GM10266 (cell line): Measurements from ENCODE around the gene NTM.
"Not testable (repeated sequence)": the region's sequence is repeated elsewhere in the genome, so short reads cannot be mapped to it uniquely, and the experiment has no call there.

Experiments used
- DNase-seq: peaks from one replicate; pipeline ENCODE4 v3.0.0; 2012; ENCODE audit errors: extremely low spot score
- TF ChIP-seq, protein P1 (sequence below): IDR thresholded peaks from 2 replicates; pipeline ENCODE4 v1.5.1; 2012; ENCODE audit warnings: mild to moderate bottlenecking, low read depth; ENCODE audit not compliant: control insufficient read depth, insufficient read depth; ENCODE audit errors: missing control alignments

NTM gene

DNA sequence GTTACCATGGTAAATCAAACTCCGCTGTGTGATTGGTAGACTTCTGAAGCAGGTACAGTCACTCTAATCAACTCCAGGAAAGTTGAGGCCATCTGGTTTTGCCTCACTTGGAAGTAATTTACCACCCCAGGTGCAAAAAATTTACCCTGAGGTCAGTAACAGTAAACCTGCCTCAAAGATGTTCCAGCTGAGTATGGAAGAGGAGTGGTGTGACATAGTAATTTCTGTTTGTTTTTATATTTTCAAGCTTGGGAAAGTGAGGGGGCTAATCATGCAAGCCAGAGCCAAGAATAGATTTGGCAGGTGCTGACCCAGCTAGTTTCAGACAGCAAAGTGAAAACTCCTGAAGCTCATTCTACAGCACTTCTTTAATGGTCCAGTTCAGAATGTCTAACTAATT is 691.6 kb downstream of the NTM start:
- DNase-seq: no peak
- TF ChIP-seq, protein P1, sequence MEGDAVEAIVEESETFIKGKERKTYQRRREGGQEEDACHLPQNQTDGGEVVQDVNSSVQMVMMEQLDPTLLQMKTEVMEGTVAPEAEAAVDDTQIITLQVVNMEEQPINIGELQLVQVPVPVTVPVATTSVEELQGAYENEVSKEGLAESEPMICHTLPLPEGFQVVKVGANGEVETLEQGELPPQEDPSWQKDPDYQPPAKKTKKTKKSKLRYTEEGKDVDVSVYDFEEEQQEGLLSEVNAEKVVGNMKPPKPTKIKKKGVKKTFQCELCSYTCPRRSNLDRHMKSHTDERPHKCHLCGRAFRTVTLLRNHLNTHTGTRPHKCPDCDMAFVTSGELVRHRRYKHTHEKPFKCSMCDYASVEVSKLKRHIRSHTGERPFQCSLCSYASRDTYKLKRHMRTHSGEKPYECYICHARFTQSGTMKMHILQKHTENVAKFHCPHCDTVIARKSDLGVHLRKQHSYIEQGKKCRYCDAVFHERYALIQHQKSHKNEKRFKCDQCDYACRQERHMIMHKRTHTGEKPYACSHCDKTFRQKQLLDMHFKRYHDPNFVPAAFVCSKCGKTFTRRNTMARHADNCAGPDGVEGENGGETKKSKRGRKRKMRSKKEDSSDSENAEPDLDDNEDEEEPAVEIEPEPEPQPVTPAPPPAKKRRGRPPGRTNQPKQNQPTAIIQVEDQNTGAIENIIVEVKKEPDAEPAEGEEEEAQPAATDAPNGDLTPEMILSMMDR: no peak

DNA sequence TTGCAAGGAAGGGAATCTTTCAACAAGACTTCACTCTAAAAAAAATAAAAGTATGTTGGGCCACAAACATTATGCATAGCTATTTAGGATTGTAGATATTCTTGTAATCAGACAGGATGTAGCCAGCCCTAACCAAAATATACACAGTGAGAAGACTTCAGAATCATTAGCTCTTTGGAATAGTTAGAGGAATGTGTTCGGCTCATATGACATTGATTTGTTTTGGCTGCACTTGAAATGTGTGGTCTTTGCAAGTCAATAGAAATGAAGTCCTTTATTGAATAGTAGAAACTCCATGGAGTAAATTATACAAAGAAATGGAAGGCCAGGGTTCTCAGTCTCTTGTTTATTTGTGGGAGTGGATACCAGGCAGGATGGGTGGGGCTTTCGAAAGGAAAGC is 692.1 kb downstream of the NTM start:
- TF ChIP-seq, protein P1: no peak

GRCh38 chr11:132064987-132065620 is 694.7 kb downstream of the NTM start:
- no peak for DNase-seq
- TF ChIP-seq, protein P1: no peak

More for the DNA sequence above, 692.1 kb downstream of the NTM start:
- no peak for DNase-seq

- DNase-seq: no peak
- TF ChIP-seq, protein P1: no peak
These were observed 698.1 kb downstream of the NTM start for GRCh38 chr11:132068556-132068955.

- DNase-seq: not testable (repeated sequence)
These were observed 699.2 kb downstream of the NTM start for GRCh38 chr11:132069593-132069992.

- not testable (repeated sequence) for DNase-seq
These were observed 700.5 kb downstream of the NTM start for GRCh38 chr11:132070907-132071306.

DNA sequence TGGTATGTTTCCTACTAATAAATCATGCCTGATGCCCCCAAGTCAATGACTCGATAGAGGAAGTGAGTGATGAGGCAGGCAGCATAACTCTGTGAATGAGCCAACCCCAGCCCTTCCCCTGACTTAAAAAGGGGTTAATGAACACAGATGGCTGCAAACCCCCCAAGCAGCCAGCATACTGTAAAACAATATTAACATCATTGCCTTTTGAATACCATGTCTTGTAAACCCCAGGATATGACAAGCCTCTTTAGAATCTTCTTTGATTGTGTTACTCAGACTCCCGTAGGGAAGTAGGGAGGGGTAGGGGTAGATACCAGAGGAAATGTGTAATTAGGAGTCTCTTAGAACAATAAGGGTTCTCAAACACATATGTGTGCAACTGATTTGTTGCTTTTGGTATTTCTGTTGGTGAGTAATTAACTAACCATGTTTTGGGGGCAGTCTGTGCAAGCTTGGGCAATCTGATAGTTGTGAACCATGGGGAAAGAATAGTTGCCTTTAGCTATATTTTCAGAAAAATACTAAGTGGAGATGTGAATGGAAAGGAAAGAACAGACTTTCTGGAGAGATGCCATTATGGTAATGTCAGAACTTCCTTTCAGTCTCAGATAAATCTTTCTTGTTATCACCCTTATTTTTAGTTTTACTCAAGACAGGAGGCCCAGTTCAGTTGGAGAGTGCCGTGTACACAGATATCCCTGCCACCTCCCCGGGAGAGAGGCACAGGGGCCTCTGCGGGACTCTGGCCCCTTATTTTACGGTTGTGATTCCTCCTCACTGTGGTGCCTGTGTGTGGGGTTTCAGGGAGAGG is 701.8 kb downstream of the NTM start:
- no peak for DNase-seq
- TF ChIP-seq, protein P1: no peak

- DNase-seq: no peak
- TF ChIP-seq, protein P1: no peak
These were observed 702.4 kb downstream of the NTM start for GRCh38 chr11:132072858-132073211.
